HCT116 (cell line): Measurements from ENCODE around the gene C20orf144. TPM values are rescaled to one million over a fixed set of nuclear protein-coding genes. Genes with fewer than 3 reads are reported as not detected.

ENCODE experiments used
- ATAC-seq: fragments of 200-7000 bp; cut with Tn5 transposase; 2 replicates; pipeline ENCODE4 v1.9.1; 2020; ENCODE audit warnings: mild to moderate bottlenecking, moderate library complexity
- BruUV-seq: library from RNA; stranded (reverse); fragments of 400-500 nt; replicated peaks from 2 replicates; lab custom pipeline; 2021; lab: Mats Ljungman, UMichigan
- CTCF ChIA-PET: fragments of 300-600 bp; sonication (Branson Sonifier 250); formaldehyde crosslinking; loops from one replicate; lab custom pipeline; 2021; ENCODE audit warnings: antibody characterized with exemption; lab: Charles Lee
- POLR2A ChIA-PET: fragments of 300-600, 350-600 bp; sonication (Branson Sonifier 250); formaldehyde crosslinking; loops from one replicate; lab custom pipeline; 2021; ENCODE audit warnings: antibody characterized with exemption; lab: Charles Lee
- RAD21 ChIA-PET, 2 experiments: fragments of 300-600 bp; sonication (Branson Sonifier 250); formaldehyde crosslinking; loops; one replicate each; lab custom pipeline; 2023; ENCODE audit warnings: low total read pairs in 2 of 2; ENCODE audit not compliant: uncharacterized antibody in 2 of 2, unreplicated experiment in 2 of 2, low non-redundant PET in 1 of 2; lab: Charles Lee
- DNase-seq: peaks from one replicate; pipeline ENCODE4 v3.0.0-alpha.2; 2010; ENCODE audit warnings: low read depth, low spot score
- H2AFZ ChIP-seq: fragments of 200-600 bp; shearing (Covaris generic), sonication (generic); 2 replicates; pipeline ENCODE4 v1.6.1; 2017; ENCODE audit warnings: low read depth, mixed run types, mixed read lengths, antibody characterized with exemption, low read length; ENCODE audit not compliant: poor library complexity, severe bottlenecking
- H3K27ac ChIP-seq: 2 replicates; pipeline ENCODE4 v1.5.1; 2012; ENCODE audit warnings: low read depth, low read length
- H3K27me3 ChIP-seq: fragments of 200-600 bp; sonication (generic); 2 replicates; pipeline ENCODE4 v1.6.1; 2016; ENCODE audit warnings: mixed run types, low read length, mixed read lengths; ENCODE audit not compliant: insufficient read depth
- H3K36me3 ChIP-seq, 2 experiments: fragments of 200-500 bp in 1 of 2; fragments of 200-600 bp in 1 of 2; sonication (Bioruptor generic) in 1 of 2; sonication (generic) in 1 of 2; 2 replicates each; pipeline versions ENCODE4 v1.5.1 to v1.6.1; 2014 to 2016; ENCODE audit warnings: low read length in 2 of 2, inconsistent platforms in 1 of 2, mixed read lengths in 1 of 2, mixed run types in 1 of 2; ENCODE audit not compliant: insufficient read depth in 2 of 2, control insufficient read depth in 1 of 2
- H3K4me1 ChIP-seq, 2 experiments: fragments of 200-600 bp in 1 of 2; sonication (generic) in 1 of 2; 2 replicates each; pipeline versions ENCODE4 v1.5.1 to v1.6.1; 2012 to 2017; ENCODE audit warnings: low read length in 2 of 2, inconsistent platforms in 1 of 2, mild to moderate bottlenecking in 1 of 2, mixed read lengths in 1 of 2, mixed run types in 1 of 2, moderate library complexity in 1 of 2; ENCODE audit not compliant: insufficient read depth in 2 of 2, control insufficient read depth in 1 of 2
- H3K4me2 ChIP-seq: fragments of 200-600 bp; sonication (generic); 2 replicates; pipeline ENCODE4 v1.6.1; 2017; ENCODE audit warnings: mixed run types, low read length, mixed read lengths
- H3K4me3 ChIP-seq, 2 experiments: fragments of 200-600 bp in 1 of 2; sonication (generic) in 1 of 2; replicated peaks in 1 of 2; 2 replicates each; pipeline ENCODE4 v1.5.1; 2011 to 2016; ENCODE audit warnings: low read length in 2 of 2, control low read depth in 1 of 2, low read depth in 1 of 2, mild to moderate bottlenecking in 1 of 2, mixed read lengths in 1 of 2, mixed run types in 1 of 2
- H3K79me2 ChIP-seq: fragments of 200-600 bp; sonication (generic); 2 replicates; pipeline ENCODE4 v1.6.1; 2017; ENCODE audit warnings: mild to moderate bottlenecking, mixed run types, low read length, moderate library complexity, mixed read lengths; ENCODE audit not compliant: insufficient read depth
- H3K9ac ChIP-seq: fragments of 200-600 bp; sonication (generic); 2 replicates; pipeline ENCODE4 v1.6.1; 2016; ENCODE audit warnings: low read length, mixed read lengths
- H3K9me2 ChIP-seq: fragments of 200-600 bp; sonication (generic), shearing (Covaris generic); 2 replicates; pipeline ENCODE4 v1.6.1; 2017; ENCODE audit warnings: mixed run types, mild to moderate bottlenecking, moderate library complexity; ENCODE audit not compliant: insufficient read depth
- H3K9me3 ChIP-seq, 2 experiments: fragments of 200-500 bp in 1 of 2; fragments of 200-600 bp in 1 of 2; sonication (Bioruptor generic) in 1 of 2; sonication (generic) in 1 of 2; 2 replicates each; pipeline ENCODE4 v1.6.1; 2014 to 2017; ENCODE audit warnings: low read length in 2 of 2, mixed read lengths in 2 of 2, inconsistent platforms in 1 of 2, low read depth in 1 of 2, mild to moderate bottlenecking in 1 of 2, mixed run types in 1 of 2, moderate library complexity in 1 of 2; ENCODE audit not compliant: control insufficient read depth in 1 of 2, insufficient read depth in 1 of 2
- H4K20me1 ChIP-seq: fragments of 200-600 bp; sonication (generic), shearing (Covaris generic); 2 replicates; pipeline ENCODE4 v1.6.1; 2017; ENCODE audit warnings: mixed run types, mild to moderate bottlenecking, moderate library complexity; ENCODE audit not compliant: insufficient read depth
- CBX3 ChIP-seq: IDR thresholded peaks from 2 replicates; pipeline ENCODE4 v1.6.1; 2012; ENCODE audit warnings: low read depth
- CEBPB ChIP-seq: IDR thresholded peaks from 2 replicates; pipeline ENCODE4 v1.6.1; 2012; ENCODE audit warnings: low read depth
- FOSL1 ChIP-seq: IDR thresholded peaks from 2 replicates; pipeline ENCODE4 v1.6.1; 2012; ENCODE audit warnings: low read depth
- JUND ChIP-seq: IDR thresholded peaks from 2 replicates; pipeline ENCODE4 v1.6.1; 2012
- REST ChIP-seq: IDR thresholded peaks from 2 replicates; pipeline ENCODE4 v1.6.1; 2012; ENCODE audit warnings: low read depth
- YY1 ChIP-seq: IDR thresholded peaks from 2 replicates; pipeline ENCODE4 v1.6.1; 2011; ENCODE audit warnings: low read length, low read depth, moderate library complexity, mild to moderate bottlenecking; ENCODE audit not compliant: insufficient replicate concordance; ENCODE audit errors: extremely low read depth
- ZBTB33 ChIP-seq: IDR thresholded peaks from 2 replicates; pipeline ENCODE4 v1.6.1; 2011; ENCODE audit warnings: mild to moderate bottlenecking, low read length, moderate library complexity; ENCODE audit not compliant: insufficient replicate concordance; ENCODE audit errors: extremely low read depth
- intact Hi-C: fragments of 100-400 bp; cut with micrococcal nuclease; formaldehyde crosslinking; loops from 2 replicates; pipeline ENCODE4 v1.10.0; 2022
- total RNA-seq: library from RNA; stranded (reverse); gene quantifications from one replicate; pipeline ENCODE4 v1.2.1, GENCODE V29; 2021; ENCODE audit not compliant: unreplicated experiment

The C20orf144 gene
- total RNA-seq, 1 experiment from 2014 or later, result 0.37 TPM

- CTCF ChIA-PET, result no interaction called here
- no peak overlapping the region for H3K27ac ChIP-seq
- no peak overlapping the region for H2AFZ ChIP-seq
- H3K4me3 ChIP-seq, result no peak overlapping the region
- no peak overlapping the region for H3K4me2 ChIP-seq
- no peak for DNase-seq
- H3K27me3 ChIP-seq, result no peaks in the 10 kb centered on the region
- H3K9ac ChIP-seq, result no peak overlapping the region
- H3K9me2 ChIP-seq, result no peaks in the 10 kb centered on the region
- RAD21 ChIA-PET, result no interaction called here
- BruUV-seq, result no TSS peak
- H3K79me2 ChIP-seq, result no peaks in the 10 kb centered on the region
- ATAC-seq, result no peak
- no peaks in the 10 kb centered on the region for H3K9me3 ChIP-seq
- no peaks in the 10 kb centered on the region for H4K20me1 ChIP-seq
- TF ChIP-seq CBX3 (no peak), FOSL1 (no peak), ZBTB33 (no peak), JUND (no peak), REST (no peak), YY1 (no peak), CEBPB (no peak)
- TF ChIP-seq, all 23 proteins: peak for 0
- intact Hi-C loops, result loop anchor here (10.0 kb wide), 1 partner anchor 468 kb away; no protein-coding TSS in a partner anchor
- POLR2A ChIA-PET, result no interaction called here
- Histone ChIP-seq H3K36me3 (peaks cover 0 to 3% of the 10 kb centered on the region in 2 experiments; a peak in 1 of 4 replicates), H3K4me1 (peaks cover 0 to 12% of the 10 kb centered on the region in 2 experiments; a peak in 1 of 4 replicates)
These were observed 5.1 kb upstream of the C20orf144 start for GRCh38 chr20:33656783-33657703.
